K562 (cell line): ENCODE data around the gene DPY19L3. TPM values are rescaled to one million over a fixed set of nuclear protein-coding genes. Genes with fewer than 3 reads are reported as not detected.

Experiments
- BRD4 ChIP-seq: fragments of 200-600 bp; sonication (generic); IDR thresholded peaks from 2 replicates; pipeline ENCODE4 v1.6.1; 2017; ENCODE audit warnings: inconsistent platforms
- CBFA2T3 ChIP-seq: fragments of 450-650 bp; IDR thresholded peaks from 2 replicates; pipeline ENCODE4 v1.6.1; 2017
- GATAD2B ChIP-seq: fragments of 450-650 bp; IDR thresholded peaks from 2 replicates; pipeline ENCODE4 v1.6.1; 2017; ENCODE audit warnings: mild to moderate bottlenecking, borderline replicate concordance
- IRF1 ChIP-seq: sonication (generic); formaldehyde crosslinking; IDR thresholded peaks from 2 replicates; pipeline ENCODE4 v1.8.0; 2022; ENCODE audit warnings: missing genetic modification reagents, mild to moderate bottlenecking, borderline replicate concordance
- KDM5B ChIP-seq: fragments of 200-600 bp; sonication (generic); IDR thresholded peaks from 2 replicates; pipeline ENCODE4 v1.6.1; 2012; ENCODE audit warnings: low read depth, mild to moderate bottlenecking, moderate library complexity, low read length, control low read depth, inconsistent platforms; ENCODE audit not compliant: insufficient replicate concordance
- NCOA2 ChIP-seq, 2 experiments: fragments of 450-650 bp; IDR thresholded peaks; 2 replicates each; pipeline ENCODE4 v1.6.1; 2018; ENCODE audit warnings: mild to moderate bottlenecking in 2 of 2, moderate library complexity in 1 of 2; ENCODE audit not compliant: partially characterized antibody in 2 of 2
- PATZ1 ChIP-seq: fragments of 250-450 bp; sonication (Bioruptor Pico); IDR thresholded peaks from 2 replicates; pipeline ENCODE4 v1.5.0; 2020; ENCODE audit warnings: mild to moderate bottlenecking, borderline replicate concordance
- PML ChIP-seq: IDR thresholded peaks from 2 replicates; pipeline ENCODE4 v1.6.1; 2012; ENCODE audit warnings: low read length, inconsistent platforms
- POLR2AphosphoS5 ChIP-seq: IDR thresholded peaks from 2 replicates; pipeline ENCODE4 v1.6.1; 2011; ENCODE audit warnings: mild to moderate bottlenecking, low read depth, low read length, moderate library complexity; ENCODE audit not compliant: control insufficient read depth, insufficient read depth
- SMAD4 ChIP-seq: fragments of 250-450 bp; sonication (Bioruptor Pico); conservative IDR thresholded peaks from 2 replicates; pipeline ENCODE4 v1.8.0; 2021; ENCODE audit warnings: inconsistent platforms, mild to moderate bottlenecking, moderate library complexity
- SMARCE1 ChIP-seq: fragments of 450-650 bp; IDR thresholded peaks from 2 replicates; pipeline ENCODE4 v1.7.1; 2016; ENCODE audit warnings: mild to moderate bottlenecking
- TEAD4 ChIP-seq, 2 experiments: sonication (generic) in 1 of 2; formaldehyde crosslinking in 1 of 2; IDR thresholded peaks; 2 replicates each; pipeline versions ENCODE4 v1.6.1 to v1.8.0; 2012 to 2022; ENCODE audit warnings: borderline replicate concordance in 1 of 2, inconsistent platforms in 1 of 2, low read length in 1 of 2, mild to moderate bottlenecking in 1 of 2, missing genetic modification reagents in 1 of 2
- VEZF1 ChIP-seq: fragments of 200-800 bp; sonication (Bioruptor generic); IDR thresholded peaks from 2 replicates; pipeline ENCODE4 v1.6.1; 2017; ENCODE audit warnings: missing genetic modification characterization, missing compliant biosample characterization
- YBX1 ChIP-seq: fragments of 450-650 bp; IDR thresholded peaks from 2 replicates; pipeline ENCODE4 v1.7.1; 2016; ENCODE audit warnings: mild to moderate bottlenecking
- YY1 ChIP-seq, 3 experiments: IDR thresholded peaks; 2 replicates each; pipeline ENCODE4 v1.6.1; 2011; ENCODE audit warnings: low read length in 2 of 3, mild to moderate bottlenecking in 2 of 3, moderate library complexity in 2 of 3, borderline replicate concordance in 1 of 3, control low read depth in 1 of 3, low read depth in 1 of 3; ENCODE audit not compliant: insufficient read depth in 3 of 3, insufficient replicate concordance in 2 of 3, control insufficient read depth in 1 of 3, insufficient read length in 1 of 3; ENCODE audit errors: extremely low read depth in 1 of 3
- ZNF134 ChIP-seq: fragments of 250-450 bp; sonication (Bioruptor Pico); conservative IDR thresholded peaks from 2 replicates; pipeline ENCODE4 v1.4.0; 2020
- ZNF316 ChIP-seq: fragments of 450-650 bp; IDR thresholded peaks from 2 replicates; pipeline ENCODE4 v1.6.1; 2016
- ZNF444 ChIP-seq: fragments of 250-450 bp; sonication (Bioruptor Pico); IDR thresholded peaks from 2 replicates; pipeline ENCODE4 v1.4.0; 2020; ENCODE audit warnings: mild to moderate bottlenecking, moderate library complexity
- ZNF518B ChIP-seq: fragments of 250-450 bp; sonication (Bioruptor Pico); IDR thresholded peaks from 2 replicates; pipeline ENCODE4 v1.5.0; 2021; ENCODE audit warnings: mild to moderate bottlenecking, moderate library complexity
- polyA plus RNA-seq, 8 experiments: library from polyadenylated mRNA; depleted of rRNA in 4 of 8; stranded (reverse) in 5 of 8; unstranded in 3 of 8; fragments of >200 nt; fragmentation: Nextera tagmentation in 2 of 8; fragmentation: Illumina TruSeq in 1 of 8; extraction: Ambion mirVana in 2 of 8; extraction: Trizol in 1 of 8; gene quantifications; 2 replicates each; pipeline versions ENCODE4 v1.2.1 to v1.2.3, GENCODE V29; 2011 to 2014; ENCODE audit warnings: inconsistent platforms in 1 of 8, missing spikeins in 1 of 8
- total RNA-seq, 7 experiments: library from RNA; depleted of rRNA in 6 of 7; stranded (reverse); fragments of >200 nt in 6 of 7; fragmentation: Illumina TruSeq in 2 of 7; extraction: Trizol in 2 of 7; gene quantifications; 2 replicates each; pipeline versions ENCODE4 v1.2.1 to v1.2.3, GENCODE V29; 2011 to 2021; ENCODE audit warnings: low replicate concordance in 1 of 7

The DPY19L3 gene
- total and polyA plus RNA-seq, 9 of the 15 experiments (the other 6 are each of a cell fraction or from before 2014, with no cell fraction given) = 4.7 to 39.2 (median 22.0) TPM

- TF ChIP-seq YBX1 (no peak), KDM5B (peak; percentile 33), BRD4 (no peak; the same call in 1 of the 2 replicates), IRF1 (CRISPR knock-in tag) (no peak), GATAD2B (0 out of 2 replicates have a peak, but pooled peaks have one; percentile 60), CBFA2T3 (peak; percentile 85), ZNF518B (CRISPR knock-in tag) (no peak), NCOA2 (IDR thresholded peaks at IDR 0.05; ENCODE audit: partially characterized antibody in 2 of 2) (peak in 1 of 2 experiments; percentile 12), PATZ1 (CRISPR knock-in tag) (no peak), POLR2AphosphoS5 (peak; percentile 29; the same call in 1 of the 2 replicates), ZNF134 (no peak), PML (peak; percentile 37), SMARCE1 (peak; percentile 98), YY1 (IDR thresholded peaks at IDR 0.05; ENCODE audit: borderline replicate concordance in 1 of 3, control insufficient read depth in 1 of 3, extremely low read depth in 1 of 3, insufficient read depth in 3 of 3, insufficient read length in 1 of 3, insufficient replicate concordance in 2 of 3, low read depth in 1 of 3, low read length in 2 of 3) (peak in 1 of 3 experiments; percentile 61), ZNF316 (peak; percentile 92), TEAD4 (IDR thresholded peaks at IDR 0.05; ENCODE audit: low read length) (peak; percentile 87), TEAD4 (CRISPR knock-in tag; IDR thresholded peaks at IDR 0.05; ENCODE audit: borderline replicate concordance) (no peak), ZNF444 (CRISPR knock-in tag) (no peak), SMAD4 (CRISPR knock-in tag) (peak; percentile 32; the same call in 1 of the 2 replicates), VEZF1 (peak; percentile 37; the same call in 1 of the 2 replicates)
Observed at GRCh38 chr19:32373585-32374295, 31.8 kb upstream of the DPY19L3 start (continued).
